Endothelial cell of umbilical vein (primary cell): Measurements from ENCODE around the gene TMEM225B. TPM values are rescaled to one million over a fixed set of nuclear protein-coding genes. Genes with fewer than 3 reads are reported as not detected.

Source experiments
- BruUV-seq: library from RNA; stranded (reverse); fragments of 400-500 nt; replicated peaks from 2 replicates; lab custom pipeline; 2021; lab: Mats Ljungman, UMichigan
- CTCF ChIA-PET: fragments of 300-600, 350-600 bp; sonication (Branson Sonifier 250); formaldehyde crosslinking; loops from one replicate; lab custom pipeline; 2021; ENCODE audit warnings: antibody characterized with exemption, inconsistent platforms; lab: Charles Lee
- POLR2A ChIA-PET: fragments of 300-600, 350-600 bp; sonication (Branson Sonifier 250); formaldehyde crosslinking; loops from one replicate; lab custom pipeline; 2021; ENCODE audit warnings: antibody characterized with exemption, inconsistent platforms; lab: Charles Lee
- DNase-seq: peaks from one replicate; pipeline ENCODE4 v3.0.0-alpha.2; 2011; ENCODE audit warnings: low read depth, low spot score
- FAIRE-seq: peaks from 2 replicates; lab custom pipeline; 2011; peaks lifted over from hg19 to GRCh38; lab: Jason Lieb, UNC
- H2AFZ ChIP-seq: 2 replicates; pipeline ENCODE4 v1.6.0; 2012; ENCODE audit warnings: low read depth, low read length, control low read depth, inconsistent platforms
- H3K27ac ChIP-seq: 2 replicates; pipeline ENCODE4 v1.5.1; 2011; ENCODE audit warnings: low read depth, mild to moderate bottlenecking, control low read depth, low read length, moderate library complexity; ENCODE audit not compliant: insufficient read depth
- H3K27me3 ChIP-seq, 2 experiments: 2 replicates each; pipeline versions ENCODE4 v1.6.0 to v1.6.1; 2011; ENCODE audit warnings: low read length in 2 of 2, mixed read lengths in 1 of 2; ENCODE audit not compliant: control insufficient read depth in 2 of 2, insufficient read depth in 2 of 2
- H3K36me3 ChIP-seq, 2 experiments: 2 replicates in 1 of 2; 3 replicates in 1 of 2; pipeline ENCODE4 v1.5.1; 2011; ENCODE audit warnings: low read length in 2 of 2, mild to moderate bottlenecking in 1 of 2, moderate library complexity in 1 of 2; ENCODE audit not compliant: control insufficient read depth in 2 of 2, insufficient read depth in 2 of 2; ENCODE audit errors: extremely low read depth in 1 of 2
- H3K4me1 ChIP-seq: 3 replicates; pipeline ENCODE4 v1.5.1; 2011; ENCODE audit warnings: mild to moderate bottlenecking, low read length; ENCODE audit not compliant: control insufficient read depth, insufficient read depth; ENCODE audit errors: extremely low read depth
- H3K4me2 ChIP-seq: 2 replicates; pipeline ENCODE4 v1.6.1; 2011; ENCODE audit warnings: low read length, control low read depth, mixed read lengths; ENCODE audit not compliant: insufficient read depth
- H3K4me3 ChIP-seq, 3 experiments: fragments of 200-600 bp in 1 of 3; sonication (generic), shearing (Covaris generic) in 1 of 3; replicated peaks in 1 of 3; 2 replicates each; pipeline ENCODE4 v1.5.1; 2011 to 2016; ENCODE audit warnings: control low read depth in 3 of 3, low read length in 3 of 3, mild to moderate bottlenecking in 2 of 3, inconsistent platforms in 1 of 3, low read depth in 1 of 3, moderate library complexity in 1 of 3; ENCODE audit not compliant: insufficient read depth in 1 of 3
- H3K79me2 ChIP-seq: 2 replicates; pipeline ENCODE4 v1.6.0; 2012; ENCODE audit warnings: low read length, inconsistent platforms; ENCODE audit not compliant: control insufficient read depth, insufficient read depth
- H3K9ac ChIP-seq: replicated peaks from 2 replicates; pipeline ENCODE3; 2011; ENCODE audit warnings: low read length, control low read depth; ENCODE audit not compliant: insufficient read depth; ENCODE audit errors: extremely low read depth
- H3K9me1 ChIP-seq: replicated peaks from 3 replicates; pipeline ENCODE4 v1.6.0; 2011; ENCODE audit warnings: mild to moderate bottlenecking, low read length; ENCODE audit not compliant: control insufficient read depth, insufficient read depth; ENCODE audit errors: extremely low read depth
- H3K9me3 ChIP-seq: replicated peaks from 2 replicates; pipeline ENCODE4 v1.5.1; 2012; ENCODE audit warnings: low read length, inconsistent platforms; ENCODE audit not compliant: control insufficient read depth, insufficient read depth
- H4K20me1 ChIP-seq: replicated peaks from 2 replicates; pipeline ENCODE3; 2011; ENCODE audit warnings: mild to moderate bottlenecking, low read length; ENCODE audit not compliant: control insufficient read depth, insufficient read depth; ENCODE audit errors: extremely low read depth
- CTCF ChIP-seq, 2 donors: IDR thresholded peaks; 1 replicate in 1 of 2; 2 replicates in 1 of 2; pipeline ENCODE4 v1.5.1; 2011; ENCODE audit warnings: low read length in 2 of 2, mild to moderate bottlenecking in 2 of 2, moderate library complexity in 2 of 2, control low read depth in 1 of 2, inconsistent platforms in 1 of 2, low read depth in 1 of 2; ENCODE audit not compliant: insufficient read depth in 1 of 2; ENCODE audit errors: extremely low read depth in 1 of 2
- FOS ChIP-seq: IDR thresholded peaks from 2 replicates; pipeline ENCODE4 v1.6.1; 2011; ENCODE audit warnings: mild to moderate bottlenecking, low read length, moderate library complexity, borderline replicate concordance; ENCODE audit not compliant: insufficient read depth
- GATA2 ChIP-seq: IDR thresholded peaks from 2 replicates; pipeline ENCODE4 v1.7.0; 2011; ENCODE audit warnings: low read depth, mild to moderate bottlenecking, moderate library complexity, mixed read lengths, low read length; ENCODE audit not compliant: insufficient read length, insufficient read depth
- MAX ChIP-seq: IDR thresholded peaks from 2 replicates; pipeline ENCODE4 v1.6.1; 2011; ENCODE audit not compliant: insufficient read depth, insufficient read length
- MYC ChIP-seq: IDR thresholded peaks from one replicate; pipeline ENCODE4 v1.6.1; 2011; ENCODE audit warnings: mild to moderate bottlenecking, low read depth, low read length
- POLR2AphosphoS5 ChIP-seq: IDR thresholded peaks from 2 replicates; pipeline ENCODE4 v1.6.1; 2012; ENCODE audit warnings: low read depth, mild to moderate bottlenecking, control low read depth, low read length, moderate library complexity; ENCODE audit not compliant: insufficient read depth
- dilution Hi-C: fragments of 300-500 bp; cut with MboI; formaldehyde crosslinking; loops from one replicate; pipeline ENCODE4 v1.15.0; 2019; ENCODE audit warnings: low sequenced_read_pairs; ENCODE audit not compliant: extremely low pct_ligation_motif_present
- intact Hi-C: fragments of 100-400 bp; cut with micrococcal nuclease; formaldehyde crosslinking; loops from one replicate; pipeline ENCODE4 v1.10.0; 2022
- polyA plus RNA-seq, 4 experiments: library from polyadenylated mRNA; depleted of rRNA in 3 of 4; stranded (reverse) in 3 of 4; unstranded in 1 of 4; fragments of >200 nt; gene quantifications; 2 replicates each; pipeline versions ENCODE4 v1.2.1 to v1.2.3, GENCODE V29; 2011 to 2012; ENCODE audit warnings: missing spikeins in 1 of 4
- total RNA-seq: library from RNA; stranded (reverse); gene quantifications from 2 replicates; pipeline ENCODE4 v1.2.3, GENCODE V29; 2021

Gene TMEM225B
- total and polyA plus RNA-seq, 2 donors (not counting 3 experiments of a cell fraction or from before 2014, with no cell fraction given) = 0.29 TPM; not detected in 1

GRCh38 chr7:99561737-99562051 lies 36.4 kb upstream of the TMEM225B start:
- H3K4me1 ChIP-seq = peaks cover 20% of the 10 kb centered on the region
- ChIA-PET CTCF (no interaction called here), POLR2A (no interaction called here)
- H3K9me3 ChIP-seq = no peaks in the 10 kb centered on the region
- no peak for TF ChIP-seq FOS
- FAIRE-seq = no peak
- H4K20me1 ChIP-seq = no peaks in the 10 kb centered on the region
- no peak overlapping the region for H2AFZ ChIP-seq
- peaks cover 4 to 16% of the 10 kb centered on the region in 2 experiments for H3K36me3 ChIP-seq
- dilution Hi-C loops = no loop called here
- no peak overlapping the region for H3K27ac ChIP-seq
- intact Hi-C loops = no loop called here
- no TSS peak for BruUV-seq
- DNase-seq = no peak
- no peak overlapping the region for H3K9ac ChIP-seq
- H3K27me3 ChIP-seq = no peaks in the 10 kb centered on the region
- no peak overlapping the region for H3K4me3 ChIP-seq
- no peak overlapping the region for H3K4me2 ChIP-seq
- no peaks in the 10 kb centered on the region for H3K9me1 ChIP-seq
- peaks cover 13% of the 10 kb centered on the region for H3K79me2 ChIP-seq

- dilution Hi-C loops = no loop called here
- Histone ChIP-seq H4K20me1 (no peaks in the 10 kb centered on the region), H2AFZ (no peak overlapping the region), H3K4me1 (peaks cover 20% of the 10 kb centered on the region), H3K9me3 (no peaks in the 10 kb centered on the region), H3K4me2 (peak overlapping the region; percentile 6), H3K27me3 (no peaks in the 10 kb centered on the region), H3K27ac (peak overlapping the region; percentile 20), H3K36me3 (peaks cover 4 to 16% of the 10 kb centered on the region in 2 experiments), H3K9me1 (no peaks in the 10 kb centered on the region), H3K79me2 (peaks cover 13% of the 10 kb centered on the region), H3K9ac (no peak overlapping the region), H3K4me3 (no peak overlapping the region)
- FAIRE-seq (no peak), DNase-seq (no peak)
- ChIA-PET CTCF (no interaction called here), POLR2A (no interaction called here)
- intact Hi-C loops = no loop called here
- BruUV-seq = TSS peak; percentile 21
- no peak for TF ChIP-seq MYC
- no peak for TF ChIP-seq CTCF (IDR thresholded peaks at IDR 0.05; ENCODE audit: extremely low read depth in 1 of 2, insufficient read depth in 1 of 2, low read depth in 1 of 2, low read length in 2 of 2)
- TF ChIP-seq FOS = no peak
- TF ChIP-seq GATA2 = no peak
- TF ChIP-seq POLR2AphosphoS5 = no peak
- no peak for TF ChIP-seq MAX
Measured at GRCh38 chr7:99562114-99562784, 35.8 kb upstream of the TMEM225B start.
